Osteocyte (in vitro differentiated cells): Measurements from ENCODE around the gene SH3GL3. TPM values are rescaled to one million over a fixed set of nuclear protein-coding genes. Genes with fewer than 3 reads are reported as not detected.

Source experiments
- DNase-seq: peaks from one replicate; pipeline ENCODE4 v3.0.0; 2021; ENCODE audit warnings: mixed read lengths; ENCODE audit not compliant: unreplicated experiment; ENCODE audit errors: extremely low spot score
- H3K27ac Mint-ChIP-seq: one replicate; pipeline ENCODE4 v1.8.0; 2021; ENCODE audit warnings: mild to moderate bottlenecking, mixed read lengths; ENCODE audit not compliant: unreplicated experiment
- H3K27me3 Mint-ChIP-seq: one replicate; pipeline ENCODE4 v1.8.0; 2021; ENCODE audit warnings: mixed read lengths; ENCODE audit not compliant: unreplicated experiment
- H3K36me3 Mint-ChIP-seq: one replicate; pipeline ENCODE4 v1.8.0; 2021; ENCODE audit warnings: mixed read lengths; ENCODE audit not compliant: unreplicated experiment
- H3K4me1 Mint-ChIP-seq: one replicate; pipeline ENCODE4 v1.8.0; 2021; ENCODE audit warnings: mixed read lengths; ENCODE audit not compliant: unreplicated experiment
- H3K4me3 Mint-ChIP-seq: one replicate; pipeline ENCODE4 v1.8.0; 2021; ENCODE audit warnings: mild to moderate bottlenecking, moderate library complexity, mixed read lengths; ENCODE audit not compliant: unreplicated experiment
- H3K9me3 Mint-ChIP-seq: one replicate; pipeline ENCODE4 v1.8.0; 2021; ENCODE audit warnings: mixed read lengths; ENCODE audit not compliant: unreplicated experiment
- total RNA-seq: library from RNA; stranded (reverse); gene quantifications from 2 replicates; pipeline ENCODE4 v1.2.1, GENCODE V29; 2021
- TF ChIP-seq, protein P1 (sequence below): fragments of 200-600 bp; sonication (generic); IDR thresholded peaks from 2 replicates; pipeline ENCODE4 v1.5.0; 2021; ENCODE audit warnings: antibody characterized with exemption, mild to moderate bottlenecking, moderate library complexity

The SH3GL3 gene
- total RNA-seq, 1 donor from 2014 or later = not detected

DNA sequence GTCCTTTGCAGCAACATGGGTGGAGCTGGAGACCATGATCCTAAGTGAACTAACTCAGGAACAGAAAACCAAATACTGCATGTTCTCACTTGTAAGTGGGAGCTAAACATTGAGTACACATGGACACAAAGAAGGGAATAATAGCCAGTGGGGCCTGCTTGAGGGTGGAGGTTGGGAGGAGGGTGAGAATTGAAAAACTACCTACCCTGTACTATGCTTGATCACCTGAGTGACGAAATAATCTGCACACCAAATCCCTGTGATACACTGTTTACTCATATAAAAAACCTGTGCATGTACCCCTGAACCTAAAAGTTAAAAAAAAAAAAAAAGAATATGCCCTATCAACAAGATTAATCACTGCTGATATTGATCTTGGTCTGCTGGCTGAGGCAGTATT lies 148.1 kb downstream of the SH3GL3 start:
- Mint-ChIP-seq H3K36me3 (no peaks in the 10 kb centered on the region), H3K27ac (no peak overlapping the region), H3K27me3 (no peaks in the 10 kb centered on the region), H3K4me1 (no peaks in the 10 kb centered on the region), H3K4me3 (no peak overlapping the region), H3K9me3 (peaks cover 13% of the 10 kb centered on the region)
- DNase-seq = no peak
- TF ChIP-seq, protein P1, sequence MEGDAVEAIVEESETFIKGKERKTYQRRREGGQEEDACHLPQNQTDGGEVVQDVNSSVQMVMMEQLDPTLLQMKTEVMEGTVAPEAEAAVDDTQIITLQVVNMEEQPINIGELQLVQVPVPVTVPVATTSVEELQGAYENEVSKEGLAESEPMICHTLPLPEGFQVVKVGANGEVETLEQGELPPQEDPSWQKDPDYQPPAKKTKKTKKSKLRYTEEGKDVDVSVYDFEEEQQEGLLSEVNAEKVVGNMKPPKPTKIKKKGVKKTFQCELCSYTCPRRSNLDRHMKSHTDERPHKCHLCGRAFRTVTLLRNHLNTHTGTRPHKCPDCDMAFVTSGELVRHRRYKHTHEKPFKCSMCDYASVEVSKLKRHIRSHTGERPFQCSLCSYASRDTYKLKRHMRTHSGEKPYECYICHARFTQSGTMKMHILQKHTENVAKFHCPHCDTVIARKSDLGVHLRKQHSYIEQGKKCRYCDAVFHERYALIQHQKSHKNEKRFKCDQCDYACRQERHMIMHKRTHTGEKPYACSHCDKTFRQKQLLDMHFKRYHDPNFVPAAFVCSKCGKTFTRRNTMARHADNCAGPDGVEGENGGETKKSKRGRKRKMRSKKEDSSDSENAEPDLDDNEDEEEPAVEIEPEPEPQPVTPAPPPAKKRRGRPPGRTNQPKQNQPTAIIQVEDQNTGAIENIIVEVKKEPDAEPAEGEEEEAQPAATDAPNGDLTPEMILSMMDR = no peak

DNA sequence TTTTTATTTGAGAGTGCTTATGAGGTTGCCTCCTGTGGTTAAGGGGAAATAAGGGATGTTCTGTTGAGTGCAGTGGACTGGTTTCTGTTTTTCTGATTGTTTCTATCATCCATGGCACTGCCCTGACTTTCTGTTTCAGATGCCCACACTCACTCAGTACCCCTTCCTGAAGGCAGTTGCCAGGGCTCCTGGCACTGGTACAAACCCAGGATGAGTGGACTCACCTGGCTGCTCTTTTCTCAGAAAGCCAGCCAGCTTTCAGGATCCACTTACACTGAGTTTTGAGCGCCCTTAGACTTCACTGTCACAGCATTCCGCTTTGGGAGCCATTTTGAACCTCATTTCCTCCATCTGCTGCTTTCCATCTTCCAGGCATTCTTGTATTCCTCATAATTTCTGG lies 150.9 kb downstream of the SH3GL3 start:
- H3K36me3 Mint-ChIP-seq = no peaks in the 10 kb centered on the region
- H3K27ac Mint-ChIP-seq = no peak overlapping the region
- H3K4me1 Mint-ChIP-seq = no peaks in the 10 kb centered on the region
- H3K4me3 Mint-ChIP-seq = no peak overlapping the region
- TF ChIP-seq, protein P1 = no peak
- H3K27me3 Mint-ChIP-seq = no peaks in the 10 kb centered on the region
- H3K9me3 Mint-ChIP-seq = peaks cover 24% of the 10 kb centered on the region
- no peak for DNase-seq

DNA sequence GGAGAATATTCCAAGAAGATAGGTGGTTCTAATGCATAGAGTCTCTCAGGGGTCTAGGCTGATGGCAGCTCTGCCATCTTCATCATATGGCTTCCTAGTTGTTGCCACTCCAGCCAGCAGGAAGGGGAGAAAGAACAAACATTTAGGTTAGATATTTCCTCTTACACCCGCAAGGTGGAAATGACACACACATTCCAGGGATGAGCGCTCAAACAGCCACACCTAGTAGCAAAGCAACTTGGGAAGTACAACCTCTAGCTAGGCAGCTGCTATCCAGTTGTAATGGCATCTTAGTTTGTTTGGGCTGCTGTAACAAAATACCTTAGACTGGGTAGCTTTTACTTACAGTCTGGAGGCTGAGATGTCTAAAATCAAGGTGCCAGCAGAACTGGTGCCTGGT lies 154.9 kb downstream of the SH3GL3 start:
- no peak overlapping the region for H3K4me3 Mint-ChIP-seq
- no peaks in the 10 kb centered on the region for H3K4me1 Mint-ChIP-seq
- no peak overlapping the region for H3K27ac Mint-ChIP-seq
- no peaks in the 10 kb centered on the region for H3K27me3 Mint-ChIP-seq
- no peaks in the 10 kb centered on the region for H3K36me3 Mint-ChIP-seq
- peaks cover 24% of the 10 kb centered on the region for H3K9me3 Mint-ChIP-seq
- TF ChIP-seq, protein P1 = no peak
- DNase-seq = no peak

DNA sequence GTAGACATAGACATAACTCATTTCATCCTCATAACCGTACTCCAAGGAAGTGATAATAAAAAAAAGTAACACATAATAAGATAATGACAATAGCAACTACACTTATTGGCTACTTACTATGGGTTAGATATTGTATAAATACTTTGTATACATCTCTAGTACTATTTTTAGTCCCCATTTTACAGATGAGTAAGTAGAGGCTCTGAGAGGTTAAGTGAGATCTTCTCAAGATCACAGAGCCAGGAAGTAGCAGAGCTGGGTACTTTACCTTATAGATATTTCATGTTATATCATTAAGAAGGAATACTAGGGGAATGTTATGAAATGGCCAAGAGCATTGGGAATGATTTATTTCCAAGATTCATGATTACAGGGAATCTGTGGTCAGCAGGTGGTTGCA lies 157.4 kb downstream of the SH3GL3 start:
- Mint-ChIP-seq H3K4me3 (no peak overlapping the region), H3K9me3 (peaks cover 21% of the 10 kb centered on the region), H3K36me3 (no peaks in the 10 kb centered on the region), H3K27ac (no peak overlapping the region), H3K4me1 (no peaks in the 10 kb centered on the region), H3K27me3 (no peaks in the 10 kb centered on the region)
- DNase-seq = no peak
- TF ChIP-seq, protein P1 = no peak

DNA sequence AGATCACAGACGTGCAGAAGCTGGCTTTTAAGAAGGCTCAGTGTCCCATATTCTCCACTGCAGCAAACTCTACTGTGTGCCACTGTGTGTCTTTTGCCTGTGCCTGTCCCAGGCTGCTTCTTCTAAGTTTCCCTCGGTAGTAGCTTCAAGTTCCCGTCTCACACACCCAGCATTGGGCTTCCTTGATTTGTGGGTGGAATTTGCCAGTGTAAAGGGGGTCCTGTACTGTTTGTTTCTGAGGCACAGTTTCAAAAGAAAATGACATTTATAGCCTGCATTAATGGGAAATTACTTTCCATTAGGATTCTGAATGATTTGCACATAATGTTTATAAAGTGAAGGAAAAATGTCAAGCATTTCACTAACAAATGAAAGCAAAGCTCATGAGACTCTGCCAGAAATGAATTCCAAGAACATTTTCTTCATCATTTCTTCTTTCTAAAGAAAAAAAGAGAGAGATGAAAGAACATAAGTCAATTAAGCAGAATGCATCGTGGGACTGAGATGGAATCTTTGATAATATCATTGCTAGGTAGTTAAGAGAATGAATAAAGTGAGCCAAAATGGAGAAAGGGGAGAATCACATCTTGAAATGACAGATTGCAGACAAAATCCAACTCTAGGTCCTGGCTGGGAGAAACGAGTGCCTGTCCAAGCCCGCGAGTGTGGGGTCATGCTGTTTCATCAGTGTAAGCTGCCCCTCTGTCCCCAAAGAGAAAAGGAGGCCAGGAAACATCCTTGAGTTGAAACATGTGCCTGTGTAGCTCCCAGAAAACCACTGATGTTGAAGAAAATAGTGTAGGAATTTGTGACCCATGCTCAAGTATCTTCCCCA lies 158.2 kb downstream of the SH3GL3 start:
- H3K36me3 Mint-ChIP-seq = no peaks in the 10 kb centered on the region
- H3K4me3 Mint-ChIP-seq = no peak overlapping the region
- H3K27ac Mint-ChIP-seq = no peak overlapping the region
- no peaks in the 10 kb centered on the region for H3K27me3 Mint-ChIP-seq
- TF ChIP-seq, protein P1 = no peak
- no peaks in the 10 kb centered on the region for H3K4me1 Mint-ChIP-seq
- DNase-seq = no peak
- H3K9me3 Mint-ChIP-seq = peaks cover 13% of the 10 kb centered on the region
